ENCODE data around the gene NRAS.
A peak's percentile ranks its signal among the peaks of the same experiment; 100 is the strongest.
"Not testable (repeated sequence)": the region's sequence is repeated elsewhere in the genome, so short reads cannot be mapped to it uniquely, and the experiment has no call there.

Gene NRAS

DNA sequence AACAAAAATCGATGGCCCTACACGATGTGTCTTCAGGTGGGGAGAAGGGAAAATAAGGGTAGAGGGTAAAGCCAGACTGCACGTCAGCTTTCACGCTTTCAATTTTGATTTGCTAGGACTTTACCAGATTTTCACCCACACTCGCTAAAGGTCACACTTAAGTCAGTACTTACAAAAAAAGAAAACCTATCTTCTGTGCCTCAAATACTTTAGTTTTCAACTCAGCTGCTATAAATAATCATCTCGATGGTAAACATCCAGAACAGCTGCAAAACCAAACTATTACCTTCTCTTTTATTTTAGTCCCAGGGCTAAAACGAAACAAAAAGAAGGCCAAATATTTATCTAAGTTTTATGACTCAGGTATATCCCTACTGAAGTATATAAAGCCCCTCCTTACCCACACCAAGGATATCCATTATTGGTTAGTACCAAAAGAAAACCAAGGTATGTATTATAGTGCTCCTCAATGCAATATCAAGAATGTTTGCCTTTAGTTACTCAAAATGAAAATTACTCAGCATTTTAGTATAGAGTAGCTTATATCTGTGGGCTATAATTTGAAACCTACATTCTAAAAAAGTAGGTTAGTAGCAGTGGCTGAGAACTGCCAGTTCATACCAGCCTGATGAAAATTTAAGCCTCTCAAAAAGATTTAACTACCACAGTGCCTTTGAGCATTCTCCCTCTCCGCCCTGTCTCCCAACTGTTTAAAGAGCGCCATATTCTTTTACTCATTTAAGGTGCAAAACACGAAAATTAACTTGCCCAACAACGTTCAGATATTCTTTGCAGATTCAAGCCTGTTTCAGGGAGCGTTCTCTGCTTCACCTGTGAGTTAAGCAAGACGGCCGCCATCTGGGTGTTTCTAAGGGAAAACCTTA is 39.7 kb upstream of the NRAS start:
- DNase-seq (ENCODE audit: low read depth, low spot score) = no peak
- in situ Hi-C loops (cut with HindIII; ENCODE audit: low sequenced_read_pairs) = no loop called here

DNA sequence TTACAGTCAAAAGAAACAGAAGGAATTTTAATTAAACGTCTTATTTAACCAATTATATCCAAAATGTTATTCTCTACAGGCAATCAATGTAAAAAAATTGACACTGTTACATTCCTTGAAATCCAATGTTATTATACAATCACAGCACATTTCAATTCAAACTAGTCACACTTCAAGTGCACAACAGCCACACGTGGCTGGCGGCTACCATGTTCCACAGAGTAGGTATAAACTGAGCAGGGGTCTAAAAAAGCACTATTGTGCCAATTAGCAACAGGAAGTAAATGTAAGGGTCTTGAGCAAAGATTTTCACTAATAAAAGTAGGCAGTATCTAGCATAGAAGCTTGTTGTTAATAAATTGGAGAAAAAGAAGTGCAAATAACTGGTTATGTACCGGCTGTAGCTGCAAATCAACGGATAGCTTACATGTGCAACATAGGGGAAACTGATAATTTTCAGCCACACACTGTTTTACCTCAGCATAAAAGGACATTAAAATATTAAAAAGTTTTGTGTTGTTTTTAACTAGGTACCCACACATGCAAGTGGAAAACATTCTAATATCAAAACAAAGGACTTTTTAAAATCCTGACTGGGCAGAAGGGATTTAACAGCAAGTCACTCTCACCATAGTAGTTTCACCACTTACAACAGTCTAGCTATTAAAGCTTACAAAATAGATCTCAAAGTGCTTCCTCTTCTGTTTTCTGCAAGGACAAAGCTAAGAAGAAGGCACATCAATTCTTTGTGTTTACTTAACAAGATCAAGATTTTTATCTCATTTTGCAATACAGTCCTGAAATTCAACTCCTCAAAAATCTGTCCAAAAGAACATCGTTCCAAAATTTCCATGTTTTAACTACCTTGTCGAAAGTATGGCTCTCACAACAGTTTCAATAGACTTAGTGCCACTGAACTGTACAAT is 38.7 kb upstream of the NRAS start:
- H3K4me3 ChIP-seq (ENCODE audit: low read depth, low read length) = peak overlapping the region; percentile 88
- in situ Hi-C loops (cut with HindIII; ENCODE audit: low sequenced_read_pairs) = no loop called here
- no peak for DNase-seq (ENCODE audit: low read depth, low spot score)
- TF ChIP-seq CTCF (IDR thresholded peaks at IDR 0.05; ENCODE audit: low read depth, low read length) = no peak

More for the DNA sequence above, 39.7 kb upstream of the NRAS start:
- no peak for TF ChIP-seq CTCF (IDR thresholded peaks at IDR 0.05; ENCODE audit: low read depth, low read length)
- H3K4me3 ChIP-seq (ENCODE audit: low read depth, low read length) = peak overlapping the region; percentile 88

- DNase-seq (ENCODE audit: low read depth, low spot score); in situ Hi-C loops (cut with HindIII; ENCODE audit: low sequenced_read_pairs); H3K4me3 ChIP-seq (ENCODE audit: low read depth, low read length): not testable (repeated sequence)
Observed at GRCh38 chr1:114753702-114754101, 37.1 kb upstream of the NRAS start.

- no peak for DNase-seq (ENCODE audit: low read depth, low spot score)
- H3K4me3 ChIP-seq (ENCODE audit: low read depth, low read length) = no peak overlapping the region
- TF ChIP-seq CTCF (IDR thresholded peaks at IDR 0.05; ENCODE audit: low read depth, low read length) = no peak
- in situ Hi-C loops (cut with HindIII; ENCODE audit: low sequenced_read_pairs) = no loop called here
Observed at GRCh38 chr1:114753143-114753542, 36.6 kb upstream of the NRAS start.

DNA sequence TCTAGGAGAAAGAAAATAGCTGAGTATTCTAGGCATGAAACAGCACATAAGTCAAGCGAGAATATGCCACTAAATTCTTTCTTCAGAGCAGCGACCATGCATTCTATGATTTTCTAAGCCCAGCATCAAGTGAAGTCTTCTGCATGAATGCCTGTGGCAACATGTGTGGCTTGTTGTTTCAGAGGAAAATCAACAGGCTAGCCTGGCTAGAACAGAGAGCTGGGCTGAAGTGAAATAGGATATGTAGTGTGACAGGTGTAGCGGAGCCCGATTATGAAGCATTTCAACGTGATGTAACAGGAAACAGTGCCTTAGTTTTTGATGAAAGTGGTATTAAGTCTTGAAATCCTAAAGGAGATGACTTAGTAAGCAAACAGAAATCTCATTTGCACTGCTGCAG is 34.2 kb upstream of the NRAS start:
- in situ Hi-C loops (cut with HindIII; ENCODE audit: low sequenced_read_pairs) = no loop called here
- no peak for DNase-seq (ENCODE audit: low read depth, low spot score)
- no peak overlapping the region for H3K4me3 ChIP-seq (ENCODE audit: low read depth, low read length)
- TF ChIP-seq CTCF (IDR thresholded peaks at IDR 0.05; ENCODE audit: low read depth, low read length) = no peak

DNA sequence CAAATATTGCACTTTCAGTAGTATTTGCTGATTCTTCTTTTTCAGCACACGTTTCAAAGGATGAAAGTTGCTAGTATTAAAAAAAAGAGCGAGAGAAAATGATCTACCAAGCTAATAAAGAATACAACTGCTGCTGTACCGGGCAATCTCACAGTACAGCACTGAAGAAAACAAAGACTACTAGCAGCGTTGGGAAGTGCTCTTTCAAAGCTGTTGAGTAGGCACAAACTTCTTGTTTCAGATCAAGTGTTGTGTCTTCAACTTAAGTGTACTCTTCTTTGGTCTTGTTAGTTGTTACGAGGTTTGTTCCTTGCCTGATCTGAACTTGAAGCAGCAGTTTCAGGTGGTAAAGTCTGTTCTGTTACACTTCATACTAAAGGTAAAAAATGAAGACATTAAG is 33.3 kb upstream of the NRAS start:
- no peak for DNase-seq (ENCODE audit: low read depth, low spot score)
- in situ Hi-C loops (cut with HindIII; ENCODE audit: low sequenced_read_pairs) = no loop called here
- TF ChIP-seq CTCF (IDR thresholded peaks at IDR 0.05; ENCODE audit: low read depth, low read length) = no peak
- H3K4me3 ChIP-seq (ENCODE audit: low read depth, low read length) = no peak overlapping the region
